SK-N-SH treated with all-trans-retinoic acid at 6 μM for 48 hours (cell line): ENCODE measurements around the gene MMP14.

ENCODE experiments used
- BACH2 ChIP-seq: fragments of 250-450 bp; sonication (Bioruptor Pico); IDR thresholded peaks from 2 replicates; pipeline ENCODE4 v1.9.0; 2021; ENCODE audit warnings: mild to moderate bottlenecking, borderline replicate concordance
- CSDC2 ChIP-seq: fragments of 250-450 bp; sonication (Bioruptor Pico); IDR thresholded peaks from 2 replicates; pipeline ENCODE4 v1.5.0; 2020; ENCODE audit warnings: mild to moderate bottlenecking, moderate library complexity
- ESRRG ChIP-seq: fragments of 250-450 bp; sonication (Bioruptor Pico); IDR thresholded peaks from 2 replicates; pipeline ENCODE4 v1.6.1; 2021; ENCODE audit warnings: mild to moderate bottlenecking
- OSR1 ChIP-seq: fragments of 250-450 bp; sonication (Bioruptor Pico); IDR thresholded peaks from 2 replicates; pipeline ENCODE4 v1.8.0; 2022; ENCODE audit warnings: moderate library complexity, mild to moderate bottlenecking, inconsistent platforms
- RARB ChIP-seq: fragments of 250-450 bp; sonication (Bioruptor Pico); IDR thresholded peaks from 2 replicates; pipeline ENCODE4 v1.8.0; 2021; ENCODE audit warnings: mild to moderate bottlenecking, moderate library complexity
- TCF4 ChIP-seq: fragments of 250-450 bp; sonication (Bioruptor Pico); IDR thresholded peaks from 2 replicates; pipeline ENCODE4 v1.8.0; 2021; ENCODE audit warnings: mild to moderate bottlenecking, moderate library complexity, borderline replicate concordance
- ZFP3 ChIP-seq: fragments of 250-450 bp; sonication (Bioruptor Pico); IDR thresholded peaks from 2 replicates; pipeline ENCODE4 v1.5.0; 2020; ENCODE audit warnings: mild to moderate bottlenecking, moderate library complexity
- TF ChIP-seq, protein P1 (sequence below): fragments of 250-450 bp; sonication (Bioruptor Pico); IDR thresholded peaks from 2 replicates; pipeline ENCODE4 v1.5.1; 2020; ENCODE audit warnings: low read depth, mild to moderate bottlenecking, moderate library complexity
- TF ChIP-seq, protein P2 (sequence below): fragments of 250-450 bp; sonication (Bioruptor Pico); IDR thresholded peaks from 2 replicates; pipeline ENCODE4 v1.8.0; 2020; ENCODE audit warnings: mild to moderate bottlenecking, moderate library complexity, borderline replicate concordance
- TF ChIP-seq, protein P3 (sequence below): fragments of 250-450 bp; sonication (Bioruptor Pico); IDR thresholded peaks from 2 replicates; pipeline ENCODE4 v1.8.0; 2021; ENCODE audit warnings: low read depth, mild to moderate bottlenecking, moderate library complexity, borderline replicate concordance

DNA sequence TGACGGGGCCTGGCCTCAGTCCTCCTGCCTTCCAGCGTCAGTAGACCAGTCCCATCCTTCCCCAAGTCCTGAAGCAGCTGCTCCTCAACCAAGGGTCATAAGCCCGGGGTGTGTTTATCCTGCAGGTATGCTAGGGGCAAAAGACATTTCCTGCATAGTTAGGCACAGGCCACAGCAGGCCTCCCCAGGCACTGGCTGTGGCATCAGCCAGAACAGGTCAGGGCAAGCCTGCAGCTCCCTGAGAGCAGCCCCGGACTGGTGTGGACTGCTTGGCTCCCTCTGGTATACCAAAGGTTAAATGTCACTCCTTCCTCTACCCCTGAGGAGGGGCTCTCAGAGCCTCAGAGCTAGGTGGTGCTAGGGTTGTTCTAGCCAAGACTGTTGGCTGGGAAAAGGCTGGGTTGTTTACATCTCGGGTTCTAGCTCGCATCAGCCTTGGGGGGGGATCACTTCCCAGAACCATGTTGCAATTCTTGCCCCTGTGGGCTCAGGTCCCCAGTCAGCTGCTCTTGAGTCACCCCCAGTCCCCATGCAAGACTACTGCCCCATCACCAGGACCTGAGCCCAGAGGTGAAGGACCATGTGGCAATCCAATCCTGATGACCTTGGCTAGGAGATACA is 2.9 kb downstream of the MMP14 start:
- TF ChIP-seq BACH2 (no peak), ESRRG (CRISPR knock-in tag) (no peak), OSR1 (CRISPR knock-in tag) (no peak), ZFP3 (CRISPR knock-in tag) (no peak), CSDC2 (no peak), RARB (CRISPR knock-in tag) (no peak), TCF4 (no peak)
- TF ChIP-seq, protein P1, sequence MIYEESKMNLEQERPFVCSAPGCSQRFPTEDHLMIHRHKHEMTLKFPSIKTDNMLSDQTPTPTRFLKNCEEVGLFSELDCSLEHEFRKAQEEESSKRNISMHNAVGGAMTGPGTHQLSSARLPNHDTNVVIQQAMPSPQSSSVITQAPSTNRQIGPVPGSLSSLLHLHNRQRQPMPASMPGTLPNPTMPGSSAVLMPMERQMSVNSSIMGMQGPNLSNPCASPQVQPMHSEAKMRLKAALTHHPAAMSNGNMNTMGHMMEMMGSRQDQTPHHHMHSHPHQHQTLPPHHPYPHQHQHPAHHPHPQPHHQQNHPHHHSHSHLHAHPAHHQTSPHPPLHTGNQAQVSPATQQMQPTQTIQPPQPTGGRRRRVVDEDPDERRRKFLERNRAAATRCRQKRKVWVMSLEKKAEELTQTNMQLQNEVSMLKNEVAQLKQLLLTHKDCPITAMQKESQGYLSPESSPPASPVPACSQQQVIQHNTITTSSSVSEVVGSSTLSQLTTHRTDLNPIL = no peak
- TF ChIP-seq, protein P2, sequence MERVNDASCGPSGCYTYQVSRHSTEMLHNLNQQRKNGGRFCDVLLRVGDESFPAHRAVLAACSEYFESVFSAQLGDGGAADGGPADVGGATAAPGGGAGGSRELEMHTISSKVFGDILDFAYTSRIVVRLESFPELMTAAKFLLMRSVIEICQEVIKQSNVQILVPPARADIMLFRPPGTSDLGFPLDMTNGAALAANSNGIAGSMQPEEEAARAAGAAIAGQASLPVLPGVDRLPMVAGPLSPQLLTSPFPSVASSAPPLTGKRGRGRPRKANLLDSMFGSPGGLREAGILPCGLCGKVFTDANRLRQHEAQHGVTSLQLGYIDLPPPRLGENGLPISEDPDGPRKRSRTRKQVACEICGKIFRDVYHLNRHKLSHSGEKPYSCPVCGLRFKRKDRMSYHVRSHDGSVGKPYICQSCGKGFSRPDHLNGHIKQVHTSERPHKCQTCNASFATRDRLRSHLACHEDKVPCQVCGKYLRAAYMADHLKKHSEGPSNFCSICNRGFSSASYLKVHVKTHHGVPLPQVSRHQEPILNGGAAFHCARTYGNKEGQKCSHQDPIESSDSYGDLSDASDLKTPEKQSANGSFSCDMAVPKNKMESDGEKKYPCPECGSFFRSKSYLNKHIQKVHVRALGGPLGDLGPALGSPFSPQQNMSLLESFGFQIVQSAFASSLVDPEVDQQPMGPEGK = no peak
- TF ChIP-seq, protein P3, sequence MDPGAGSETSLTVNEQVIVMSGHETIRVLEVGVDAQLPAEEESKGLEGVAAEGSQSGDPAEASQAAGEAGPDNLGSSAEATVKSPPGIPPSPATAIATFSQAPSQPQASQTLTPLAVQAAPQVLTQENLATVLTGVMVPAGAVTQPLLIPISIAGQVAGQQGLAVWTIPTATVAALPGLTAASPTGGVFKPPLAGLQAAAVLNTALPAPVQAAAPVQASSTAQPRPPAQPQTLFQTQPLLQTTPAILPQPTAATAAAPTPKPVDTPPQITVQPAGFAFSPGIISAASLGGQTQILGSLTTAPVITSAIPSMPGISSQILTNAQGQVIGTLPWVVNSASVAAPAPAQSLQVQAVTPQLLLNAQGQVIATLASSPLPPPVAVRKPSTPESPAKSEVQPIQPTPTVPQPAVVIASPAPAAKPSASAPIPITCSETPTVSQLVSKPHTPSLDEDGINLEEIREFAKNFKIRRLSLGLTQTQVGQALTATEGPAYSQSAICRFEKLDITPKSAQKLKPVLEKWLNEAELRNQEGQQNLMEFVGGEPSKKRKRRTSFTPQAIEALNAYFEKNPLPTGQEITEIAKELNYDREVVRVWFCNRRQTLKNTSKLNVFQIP (CRISPR knock-in tag) = no peak
